HAP-1 (cell line): Measurements from ENCODE around the gene VPS37B.
"Not testable (repeated sequence)": the region's sequence is repeated elsewhere in the genome, so short reads cannot be mapped to it uniquely, and the experiment has no call there.

Experiments used
- DNase-seq, 2 experiments: peaks; one replicate each; pipeline ENCODE4 v3.0.0-alpha.2; 2016 to 2020; ENCODE audit warnings: low spot score in 2 of 2
- H3K27me3 ChIP-seq: fragments of 250-450 bp; sonication (Bioruptor Pico); 2 replicates; pipeline ENCODE4 v1.5.1; 2020; ENCODE audit warnings: low read depth, mild to moderate bottlenecking, moderate library complexity
- H3K36me3 ChIP-seq: fragments of 250-450 bp; sonication (Bioruptor Pico); replicated peaks from 2 replicates; pipeline ENCODE4 v1.5.1; 2020; ENCODE audit warnings: mild to moderate bottlenecking
- H3K4me1 ChIP-seq: fragments of 250-450 bp; sonication (Bioruptor Pico); 2 replicates; pipeline ENCODE4 v1.5.1; 2020; ENCODE audit warnings: mild to moderate bottlenecking
- H3K4me3 ChIP-seq: fragments of 250-450 bp; sonication (Bioruptor Pico); 2 replicates; pipeline ENCODE4 v1.5.1; 2020; ENCODE audit warnings: mild to moderate bottlenecking, moderate library complexity
- H3K9me3 ChIP-seq: fragments of 250-450 bp; sonication (Bioruptor Pico); 2 replicates; pipeline ENCODE4 v1.5.1; 2020; ENCODE audit warnings: mild to moderate bottlenecking, moderate library complexity
- in situ Hi-C: fragments of 300-500 bp; cut with MboI; formaldehyde crosslinking; loops from 3 replicates; pipeline ENCODE4 v1.14.3; 2020; ENCODE audit warnings: low sequenced_read_pairs, inconsistent platforms, mixed read lengths

The VPS37B gene

GRCh38 chr12:122895704-122896636 lies at the start of gene VPS37B:
VPS37B (minus strand) TSS chr12:122896124; CDS start chr12:122896062, 62 bp downstream.
- Histone ChIP-seq H3K4me1 (peaks cover 29% of the 10 kb centered on the region), H3K36me3 (no peaks in the 10 kb centered on the region), H3K4me3 (peak within 1 kb of the TSS; percentile 70), H3K9me3 (no peaks in the 10 kb centered on the region), H3K27me3 (no peaks in the 10 kb centered on the region)
- in situ Hi-C loops, result no loop called here
- peak; percentile 42 to 85 for DNase-seq

GRCh38 chr12:122944605-122945592 lies 49.0 kb upstream of the VPS37B start:
- no peak for DNase-seq
- Histone ChIP-seq H3K4me1 (no peaks in the 10 kb centered on the region), H3K4me3 (no peak overlapping the region), H3K27me3 (no peaks in the 10 kb centered on the region), H3K9me3 (no peaks in the 10 kb centered on the region), H3K36me3 (no peaks in the 10 kb centered on the region)
- in situ Hi-C loops, result no loop called here

- Histone ChIP-seq H3K9me3 (no peaks in the 10 kb centered on the region), H3K36me3 (no peaks in the 10 kb centered on the region), H3K4me3 (no peak overlapping the region), H3K27me3 (no peaks in the 10 kb centered on the region), H3K4me1 (no peaks in the 10 kb centered on the region)
- in situ Hi-C loops, result no loop called here
- DNase-seq, result no peak
Observed at GRCh38 chr12:122943196-122943595, 47.3 kb upstream of the VPS37B start.

GRCh38 chr12:122942637-122943036 lies 46.7 kb upstream of the VPS37B start:
- Histone ChIP-seq H3K27me3 (no peaks in the 10 kb centered on the region), H3K36me3 (no peaks in the 10 kb centered on the region), H3K9me3 (no peaks in the 10 kb centered on the region), H3K4me1 (no peaks in the 10 kb centered on the region), H3K4me3 (no peak overlapping the region)
- no peak for DNase-seq
- in situ Hi-C loops, result no loop called here

GRCh38 chr12:122941351-122941750 lies 45.4 kb upstream of the VPS37B start:
- H3K9me3 ChIP-seq, in situ Hi-C loops, H3K4me3 ChIP-seq, DNase-seq, H3K4me1 ChIP-seq, H3K36me3 ChIP-seq, H3K27me3 ChIP-seq: not testable (repeated sequence)

- no peaks in the 10 kb centered on the region for H3K4me1 ChIP-seq
- H3K36me3 ChIP-seq, result no peaks in the 10 kb centered on the region
- no peaks in the 10 kb centered on the region for H3K27me3 ChIP-seq
- no peak for DNase-seq
- in situ Hi-C loops, result no loop called here
- H3K4me3 ChIP-seq, result no peak overlapping the region
- H3K9me3 ChIP-seq, result no peaks in the 10 kb centered on the region
Observed at GRCh38 chr12:122939125-122939524, 43.2 kb upstream of the VPS37B start.

GRCh38 chr12:122937622-122938091 lies 41.7 kb upstream of the VPS37B start:
- DNase-seq, result no peak
- in situ Hi-C loops, result no loop called here
- H3K9me3 ChIP-seq, result no peaks in the 10 kb centered on the region
- no peaks in the 10 kb centered on the region for H3K36me3 ChIP-seq
- no peaks in the 10 kb centered on the region for H3K27me3 ChIP-seq
- H3K4me1 ChIP-seq, result no peaks in the 10 kb centered on the region
- no peak overlapping the region for H3K4me3 ChIP-seq

- in situ Hi-C loops, result no loop called here
- H3K4me1 ChIP-seq, result no peaks in the 10 kb centered on the region
- DNase-seq, result no peak
- no peaks in the 10 kb centered on the region for H3K9me3 ChIP-seq
- no peaks in the 10 kb centered on the region for H3K36me3 ChIP-seq
- H3K27me3 ChIP-seq, result no peaks in the 10 kb centered on the region
- H3K4me3 ChIP-seq, result no peak overlapping the region
Observed at GRCh38 chr12:122935318-122935717, 39.4 kb upstream of the VPS37B start.

GRCh38 chr12:122934722-122935121 lies 38.8 kb upstream of the VPS37B start:
- H3K4me3 ChIP-seq, result no peak overlapping the region
- H3K27me3 ChIP-seq, result no peaks in the 10 kb centered on the region
- no peaks in the 10 kb centered on the region for H3K4me1 ChIP-seq
- DNase-seq, result no peak
- no peaks in the 10 kb centered on the region for H3K9me3 ChIP-seq
- in situ Hi-C loops, result no loop called here
- H3K36me3 ChIP-seq, result no peaks in the 10 kb centered on the region

GRCh38 chr12:122932207-122932606 lies 36.3 kb upstream of the VPS37B start:
- H3K27me3 ChIP-seq, result no peaks in the 10 kb centered on the region
- no peak for DNase-seq
- no peak overlapping the region for H3K4me3 ChIP-seq
- H3K9me3 ChIP-seq, result no peaks in the 10 kb centered on the region
- in situ Hi-C loops, result no loop called here
- no peaks in the 10 kb centered on the region for H3K36me3 ChIP-seq
- no peaks in the 10 kb centered on the region for H3K4me1 ChIP-seq

- no peak overlapping the region for H3K4me3 ChIP-seq
Observed at GRCh38 chr12:122929812-122930211, 33.9 kb upstream of the VPS37B start.

GRCh38 chr12:122929148-122929538 lies 33.2 kb upstream of the VPS37B start:
- no peaks in the 10 kb centered on the region for H3K9me3 ChIP-seq
- H3K36me3 ChIP-seq, result no peaks in the 10 kb centered on the region
- H3K4me1 ChIP-seq, result no peaks in the 10 kb centered on the region
- H3K27me3 ChIP-seq, result no peaks in the 10 kb centered on the region
- DNase-seq, result no peak
- no peak overlapping the region for H3K4me3 ChIP-seq
- in situ Hi-C loops, result no loop called here

More at GRCh38 chr12:122929812-122930211, 33.9 kb upstream of the VPS37B start:
- in situ Hi-C loops, result no loop called here
- no peaks in the 10 kb centered on the region for H3K4me1 ChIP-seq
- no peak for DNase-seq
- no peaks in the 10 kb centered on the region for H3K36me3 ChIP-seq
- H3K9me3 ChIP-seq, result no peaks in the 10 kb centered on the region
- H3K27me3 ChIP-seq, result no peaks in the 10 kb centered on the region

- no peak for DNase-seq
- Histone ChIP-seq H3K36me3 (no peaks in the 10 kb centered on the region), H3K9me3 (no peaks in the 10 kb centered on the region), H3K4me3 (no peak overlapping the region), H3K4me1 (no peaks in the 10 kb centered on the region), H3K27me3 (no peaks in the 10 kb centered on the region)
- in situ Hi-C loops, result no loop called here
Observed at GRCh38 chr12:122928404-122929147, 32.7 kb upstream of the VPS37B start.
